RWPE2 (cell line): ENCODE results near the gene IL17REL.

Experiments used
- ATAC-seq: fragments of 200-7000 bp; cut with Tn5 transposase; 3 replicates; pipeline ENCODE4 v1.9.1; 2021; ENCODE audit warnings: low read depth
- DNase-seq: peaks from one replicate; pipeline ENCODE4 v3.0.0-alpha.2; 2020; ENCODE audit warnings: low spot score
- H3K27ac ChIP-seq: fragments of 450-650 bp; 2 replicates; pipeline ENCODE4 v1.5.1; 2017; ENCODE audit warnings: mild to moderate bottlenecking; ENCODE audit not compliant: poor library complexity, severe bottlenecking
- H3K27me3 ChIP-seq: fragments of 250-450 bp; sonication (Bioruptor Pico); 2 replicates; pipeline ENCODE4 v1.5.1; 2021; ENCODE audit warnings: mild to moderate bottlenecking, moderate library complexity; ENCODE audit not compliant: insufficient read depth, poor library complexity, severe bottlenecking
- H3K36me3 ChIP-seq: fragments of 250-450 bp; sonication (Bioruptor Pico); 2 replicates; pipeline ENCODE4 v1.5.1; 2020; ENCODE audit warnings: low read depth, mild to moderate bottlenecking, moderate library complexity
- H3K4me1 ChIP-seq: fragments of 250-450 bp; sonication (Bioruptor Pico); 2 replicates; pipeline ENCODE4 v1.5.1; 2021; ENCODE audit warnings: mild to moderate bottlenecking, moderate library complexity; ENCODE audit not compliant: insufficient read depth, poor library complexity, severe bottlenecking
- H3K4me3 ChIP-seq: fragments of 250-450 bp; sonication (Bioruptor Pico); 2 replicates; pipeline ENCODE4 v1.5.1; 2021; ENCODE audit warnings: mild to moderate bottlenecking, moderate library complexity; ENCODE audit not compliant: severe bottlenecking
- H3K9me3 ChIP-seq: fragments of 250-450 bp; sonication (Bioruptor Pico); 2 replicates; pipeline ENCODE4 v1.5.1; 2021; ENCODE audit warnings: mild to moderate bottlenecking, moderate library complexity; ENCODE audit not compliant: severe bottlenecking
- CTCF ChIP-seq: fragments of 450-650 bp; IDR thresholded peaks from one replicate; pipeline ENCODE4 v1.5.1; 2017; ENCODE audit warnings: mild to moderate bottlenecking, moderate library complexity; ENCODE audit not compliant: poor library complexity, severe bottlenecking

IL17REL gene

GRCh38 chr22:50027639-50028537 is 15.3 kb upstream of the IL17REL start:
- no peak for TF ChIP-seq CTCF
- Histone ChIP-seq H3K27me3 (peaks cover 5% of the 10 kb centered on the region), H3K4me3 (no peak overlapping the region), H3K36me3 (no peaks in the 10 kb centered on the region), H3K27ac (no peak overlapping the region), H3K4me1 (no peaks in the 10 kb centered on the region), H3K9me3 (no peaks in the 10 kb centered on the region)
- no peak for DNase-seq
- peak; percentile 32; the same call in 1 of the 3 replicates for ATAC-seq

GRCh38 chr22:50025993-50026392 is 13.4 kb upstream of the IL17REL start:
- no peak for ATAC-seq
- Histone ChIP-seq H3K36me3 (no peaks in the 10 kb centered on the region), H3K27me3 (peaks cover 5% of the 10 kb centered on the region), H3K4me1 (no peaks in the 10 kb centered on the region), H3K9me3 (no peaks in the 10 kb centered on the region), H3K27ac (no peak overlapping the region), H3K4me3 (no peak overlapping the region)
- no peak for TF ChIP-seq CTCF
- no peak for DNase-seq

GRCh38 chr22:50022171-50022819 is 9.7 kb upstream of the IL17REL start:
- TF ChIP-seq CTCF: no peak
- Histone ChIP-seq H3K36me3 (no peaks in the 10 kb centered on the region), H3K27ac (no peak overlapping the region), H3K4me1 (no peaks in the 10 kb centered on the region), H3K9me3 (no peaks in the 10 kb centered on the region), H3K27me3 (no peaks in the 10 kb centered on the region), H3K4me3 (no peak overlapping the region)
- no peak for ATAC-seq
- DNase-seq: no peak

GRCh38 chr22:50020606-50021005 is 8.0 kb upstream of the IL17REL start:
- Histone ChIP-seq H3K36me3 (no peaks in the 10 kb centered on the region), H3K27ac (no peak overlapping the region), H3K4me1 (peaks cover 7% of the 10 kb centered on the region), H3K27me3 (no peaks in the 10 kb centered on the region), H3K4me3 (no peak overlapping the region), H3K9me3 (no peaks in the 10 kb centered on the region)
- no peak for TF ChIP-seq CTCF
- ATAC-seq (no peak), DNase-seq (no peak)
